Measurements from ENCODE around the gene P4HA2. TPM values are rescaled to one million over a fixed set of nuclear protein-coding genes. Genes with fewer than 3 reads are reported as not detected.

Gene P4HA2
- total RNA-seq, 1 donor from 2014 or later: 104 TPM

GRCh38 chr5:132270335-132270665 is 42.6 kb upstream of the P4HA2 start:
- TF ChIP-seq CTCF (IDR thresholded peaks at IDR 0.05): no peak
- H3K4me1 Mint-ChIP-seq (ENCODE audit: unreplicated experiment): peaks cover 42% of the 10 kb centered on the region
- H3K27ac Mint-ChIP-seq (ENCODE audit: unreplicated experiment): no peak overlapping the region
- no peaks in the 10 kb centered on the region for H3K9me3 Mint-ChIP-seq (ENCODE audit: unreplicated experiment)
- H3K27me3 Mint-ChIP-seq (ENCODE audit: unreplicated experiment): no peaks in the 10 kb centered on the region
- no peak overlapping the region for H3K4me3 Mint-ChIP-seq (ENCODE audit: unreplicated experiment)
- DNase-seq (ENCODE audit: extremely low spot score, unreplicated experiment): peak; percentile 57
- H3K36me3 Mint-ChIP-seq (ENCODE audit: unreplicated experiment): peaks cover 26% of the 10 kb centered on the region

GRCh38 chr5:132269635-132270334 is 42.1 kb upstream of the P4HA2 start:
- Mint-ChIP-seq H3K9me3 (ENCODE audit: unreplicated experiment) (no peaks in the 10 kb centered on the region), H3K27ac (ENCODE audit: unreplicated experiment) (peak overlapping the region; percentile 78), H3K27me3 (ENCODE audit: unreplicated experiment) (no peaks in the 10 kb centered on the region), H3K4me3 (ENCODE audit: unreplicated experiment) (no peak overlapping the region), H3K36me3 (ENCODE audit: unreplicated experiment) (peaks cover 30% of the 10 kb centered on the region), H3K4me1 (ENCODE audit: unreplicated experiment) (peaks cover 47% of the 10 kb centered on the region)
- TF ChIP-seq CTCF (IDR thresholded peaks at IDR 0.05): no peak
- no peak for DNase-seq (ENCODE audit: extremely low spot score, unreplicated experiment)

GRCh38 chr5:132268769-132269551 is 41.3 kb upstream of the P4HA2 start:
- Mint-ChIP-seq H3K36me3 (ENCODE audit: unreplicated experiment) (peaks cover 37% of the 10 kb centered on the region), H3K27ac (ENCODE audit: unreplicated experiment) (peak overlapping the region; percentile 78), H3K9me3 (ENCODE audit: unreplicated experiment) (no peaks in the 10 kb centered on the region), H3K4me1 (ENCODE audit: unreplicated experiment) (peaks cover 50% of the 10 kb centered on the region), H3K27me3 (ENCODE audit: unreplicated experiment) (no peaks in the 10 kb centered on the region), H3K4me3 (ENCODE audit: unreplicated experiment) (no peak overlapping the region)
- no peak for TF ChIP-seq CTCF (IDR thresholded peaks at IDR 0.05)
- peak; percentile 90 for DNase-seq (ENCODE audit: extremely low spot score, unreplicated experiment)

GRCh38 chr5:132267931-132268768 is 40.5 kb upstream of the P4HA2 start:
- DNase-seq (ENCODE audit: extremely low spot score, unreplicated experiment): peak; percentile 76
- Mint-ChIP-seq H3K4me3 (ENCODE audit: unreplicated experiment) (no peak overlapping the region), H3K27me3 (ENCODE audit: unreplicated experiment) (no peaks in the 10 kb centered on the region), H3K4me1 (ENCODE audit: unreplicated experiment) (peaks cover 50% of the 10 kb centered on the region), H3K36me3 (ENCODE audit: unreplicated experiment) (peaks cover 36% of the 10 kb centered on the region), H3K27ac (ENCODE audit: unreplicated experiment) (peak overlapping the region; percentile 62), H3K9me3 (ENCODE audit: unreplicated experiment) (no peaks in the 10 kb centered on the region)
- no peak for TF ChIP-seq CTCF (IDR thresholded peaks at IDR 0.05)

All from osteocyte (in vitro differentiated cells).